Heart right ventricle (tissue), 16 donors: Measurements from ENCODE around the gene VAMP3. TPM values are rescaled to one million over a fixed set of nuclear protein-coding genes. Genes with fewer than 3 reads are reported as not detected.

ENCODE experiments used
- ATAC-seq, 8 donors: fragments of 200-7000 bp; cut with Tn5 transposase; one replicate each; pipeline ENCODE4 v1.9.1; 2020; ENCODE audit warnings: mild to moderate bottlenecking in 8 of 8, moderate library complexity in 8 of 8, moderate number of reproducible peaks in 1 of 8
- DNase-seq, 2 donors: peaks; one replicate each; pipeline ENCODE4 v3.0.0-alpha.2; 2020
- H3K27ac ChIP-seq, 10 donors: fragments of 200-600 bp; sonication (generic) in 2 of 10; one replicate each; pipeline versions ENCODE4 v1.5.0 to v1.8.0; 2020 to 2022; ENCODE audit warnings: mild to moderate bottlenecking in 3 of 10
- H3K27me3 ChIP-seq, 7 donors: fragments of 200-600 bp; one replicate each; pipeline ENCODE4 v1.8.0; 2021 to 2022; ENCODE audit warnings: mild to moderate bottlenecking in 2 of 7
- H3K36me3 ChIP-seq, 9 donors: fragments of 200-600 bp; sonication (generic) in 1 of 9; one replicate each; pipeline versions ENCODE4 v1.5.0 to v1.8.0; 2020 to 2022; ENCODE audit warnings: mild to moderate bottlenecking in 2 of 9
- H3K4me1 ChIP-seq, 9 donors: fragments of 200-600 bp; sonication (generic) in 1 of 9; one replicate each; pipeline versions ENCODE4 v1.5.0 to v1.8.0; 2020 to 2022; ENCODE audit warnings: mild to moderate bottlenecking in 4 of 9
- H3K4me3 ChIP-seq, 10 donors: fragments of 200-600 bp; sonication (generic) in 2 of 10; one replicate each; pipeline versions ENCODE4 v1.5.0 to v1.8.0; 2020 to 2022; ENCODE audit warnings: mild to moderate bottlenecking in 7 of 10, moderate library complexity in 2 of 10
- H3K9me3 ChIP-seq, 11 donors: fragments of 200-600 bp in 10 of 11; sonication (generic) in 2 of 11; one replicate each; pipeline versions ENCODE4 v1.5.0 to v1.8.0; 2013 to 2022; ENCODE audit warnings: mild to moderate bottlenecking in 2 of 11, control low read depth in 1 of 11, moderate library complexity in 1 of 11
- WGBS, 2 donors: extraction: QIAGEN DNeasy Blood & Tissue Kit; methylation state at CpG; one replicate each; pipeline ENCODE4 v1.1.7; 2013; ENCODE audit warnings: inconsistent platforms in 1 of 2; 5-methylcytosine and 5-hydroxymethylcytosine counted together
- intact Hi-C, 10 donors: fragments of 100-400 bp; cut with DNase I; formaldehyde crosslinking; loops; one replicate each; pipeline versions ENCODE4 v1.11.1 to v1.14.2; 2022
- polyA plus RNA-seq, 2 donors: library from polyadenylated mRNA; stranded (reverse); fragments of 200-250 nt; gene quantifications; one replicate each; pipeline ENCODE4 v1.2.3, GENCODE V29; 2013
- total RNA-seq, 10 donors: library from RNA; stranded (reverse); fragmentation: NEBNext Ultra II Directional in 3 of 10; extraction: Animal tissue kit (Norgen Biotek cat#: 25700) in 3 of 10; gene quantifications; one replicate each; pipeline versions ENCODE4 v1.2.1 to v1.2.4, GENCODE V29; 2021 to 2023
- TF ChIP-seq, protein P1 (sequence below), 9 donors: fragments of 200-600 bp; sonication (generic) in 2 of 9; IDR thresholded peaks; one replicate each; pipeline versions ENCODE4 v1.5.0 to v1.8.0; 2021 to 2022; ENCODE audit warnings: antibody characterized with exemption in 9 of 9, mild to moderate bottlenecking in 5 of 9, moderate library complexity in 1 of 9
- donor health status: Arrhythmogenic right ventricular cardiomyopathy.
- donor health status: ischemic (EF 13 %, LVEDD 7.1; RV severe dilation, severe dysfunction).
- donor health status: healthy with polysubstance abuse.
- donor health status: DM: no; HTN: yes; CAD: no.
- donor health status: DM: no; HTN: no; CAD: no.
- donor health status: ischemic (EF 25% LVEDD 6.9; RV normal size, moderate dysfunction).
- donor health status: ischemic (EF 25% LVEDD 5.7; RV mildly dilated, moderate dysfunction).
- donor health status: healthy.
- donor health status: DM: yes; HTN: yes; CAD: no.
- donor health status: Ischemic cardiomyopathy.
- donor health status: ischemic (EF 35%, LVEDD 5.7; RV mildly dilated, moderate dysfunction).
- donor health status: nonischemic (EF 11% LVEDD 7.7; RV severe dilation, severe dysfunction).
- donor health status: DM: yes; HTN: yes; CAD: no.
- donor health status: PGD.
- donor health status: ischemic (EF 29% LVEDD 5.4; RV normal size, mild dysfunction).
- donor health status: nonischemic (EF 23%, LVEDD 6.1; RV moderate dilation, normal function).

The VAMP3 gene
- total and polyA plus RNA-seq, 12 donors, result 48.7 to 88.4 (median 75.2) TPM

DNA sequence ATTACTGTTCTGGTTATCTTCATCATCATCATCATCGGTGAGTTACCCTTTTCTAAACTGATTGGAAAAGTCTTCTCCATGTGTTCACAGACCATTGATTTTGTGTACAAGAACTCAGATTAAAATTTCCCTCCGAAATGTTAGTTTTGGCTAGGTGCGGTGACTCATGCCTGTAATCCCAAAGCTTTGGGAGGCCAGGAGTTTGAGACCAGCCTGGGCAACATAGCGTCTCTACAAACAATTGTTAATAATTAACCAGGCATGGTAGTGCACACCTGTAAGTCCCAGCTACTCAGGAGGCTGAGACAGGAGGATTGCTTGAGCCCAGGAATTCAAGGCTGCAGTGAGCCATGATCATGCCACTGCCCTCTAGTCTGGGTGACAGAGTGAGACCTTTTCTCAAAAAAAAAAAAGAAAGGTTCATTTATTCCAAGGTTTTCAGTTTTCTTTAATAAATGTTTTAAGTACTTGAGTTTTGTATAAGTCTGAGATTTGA lies 7.1 kb downstream of the VAMP3 start:
- peaks cover 0 to 47% (median 7%) of the 10 kb centered on the region in 9 donors for H3K4me1 ChIP-seq
- WGBS, 2 donors, result 95 to 98% methylated on average over 4 of the region's 4 CpGs
- TF ChIP-seq, protein P1, sequence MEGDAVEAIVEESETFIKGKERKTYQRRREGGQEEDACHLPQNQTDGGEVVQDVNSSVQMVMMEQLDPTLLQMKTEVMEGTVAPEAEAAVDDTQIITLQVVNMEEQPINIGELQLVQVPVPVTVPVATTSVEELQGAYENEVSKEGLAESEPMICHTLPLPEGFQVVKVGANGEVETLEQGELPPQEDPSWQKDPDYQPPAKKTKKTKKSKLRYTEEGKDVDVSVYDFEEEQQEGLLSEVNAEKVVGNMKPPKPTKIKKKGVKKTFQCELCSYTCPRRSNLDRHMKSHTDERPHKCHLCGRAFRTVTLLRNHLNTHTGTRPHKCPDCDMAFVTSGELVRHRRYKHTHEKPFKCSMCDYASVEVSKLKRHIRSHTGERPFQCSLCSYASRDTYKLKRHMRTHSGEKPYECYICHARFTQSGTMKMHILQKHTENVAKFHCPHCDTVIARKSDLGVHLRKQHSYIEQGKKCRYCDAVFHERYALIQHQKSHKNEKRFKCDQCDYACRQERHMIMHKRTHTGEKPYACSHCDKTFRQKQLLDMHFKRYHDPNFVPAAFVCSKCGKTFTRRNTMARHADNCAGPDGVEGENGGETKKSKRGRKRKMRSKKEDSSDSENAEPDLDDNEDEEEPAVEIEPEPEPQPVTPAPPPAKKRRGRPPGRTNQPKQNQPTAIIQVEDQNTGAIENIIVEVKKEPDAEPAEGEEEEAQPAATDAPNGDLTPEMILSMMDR (IDR thresholded peaks at IDR 0.05), result no peak
- no peak for ATAC-seq
- peaks cover 0 to 82% (median 22%) of the 10 kb centered on the region in 9 donors for H3K36me3 ChIP-seq
- DNase-seq, result no peak
- intact Hi-C loops, result no loop called here
- H3K27me3 ChIP-seq, result no peaks in the 10 kb centered on the region
- H3K27ac ChIP-seq, result no peak overlapping the region
- H3K9me3 ChIP-seq, result no peaks in the 10 kb centered on the region
- no peak overlapping the region for H3K4me3 ChIP-seq

DNA sequence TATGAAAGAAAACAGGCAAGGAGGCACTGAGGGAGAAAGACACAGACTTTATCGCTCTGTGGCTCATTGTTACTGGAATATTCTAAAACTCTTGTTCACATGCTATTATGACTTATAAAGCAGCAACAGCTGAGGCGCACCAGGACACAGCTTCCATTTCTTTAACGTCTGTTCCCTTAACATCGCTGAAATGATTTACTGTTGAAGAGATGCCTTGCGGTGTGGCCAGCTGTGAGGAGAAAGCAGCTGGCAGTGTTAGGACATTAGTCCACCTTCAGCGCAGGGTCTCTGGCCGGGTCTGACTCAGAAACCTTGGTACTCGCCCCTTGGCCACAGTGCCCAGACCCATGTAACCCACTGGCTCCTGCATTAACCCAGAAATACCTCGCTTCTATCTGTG lies 9.9 kb downstream of the VAMP3 start:
- TF ChIP-seq, protein P1 (IDR thresholded peaks at IDR 0.05), result no peak
- Histone ChIP-seq H3K4me3 (no peak overlapping the region), H3K27me3 (no peaks in the 10 kb centered on the region), H3K27ac (no peak overlapping the region), H3K4me1 (peaks cover 3 to 43% (median 18%) of the 10 kb centered on the region in 9 donors), H3K36me3 (peaks cover 0 to 63% (median 22%) of the 10 kb centered on the region in 9 donors), H3K9me3 (no peaks in the 10 kb centered on the region)
- intact Hi-C loops, result no loop called here
- ATAC-seq (no peak), DNase-seq (no peak)
- 90 to 94% methylated on average over 9 of the region's 9 CpGs for WGBS, 2 donors

DNA sequence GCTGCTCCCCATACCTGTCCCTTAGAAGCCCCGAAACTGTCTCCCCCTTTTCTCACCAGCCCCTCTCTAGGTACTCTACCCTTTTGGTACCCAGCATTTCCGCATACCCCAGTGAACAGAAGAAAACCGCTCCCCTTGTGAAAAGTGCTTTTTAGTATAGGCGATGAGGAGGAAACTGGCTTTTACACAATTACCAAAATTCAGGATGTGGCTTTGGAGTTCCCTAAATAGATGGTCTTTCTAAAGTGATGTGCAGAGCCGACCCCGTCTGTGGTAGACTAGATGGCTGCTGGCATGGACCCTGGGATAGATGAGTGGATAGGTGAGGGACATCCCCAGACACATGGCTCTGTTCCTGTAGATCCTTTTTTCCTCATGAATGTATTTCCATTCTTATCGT lies 10.4 kb downstream of the VAMP3 start:
- TF ChIP-seq, protein P1 (IDR thresholded peaks at IDR 0.05), result no peak
- no peaks in the 10 kb centered on the region for H3K27me3 ChIP-seq
- ATAC-seq, result no peak
- peak overlapping the region in 1 of 10 donors; percentile 3 for H3K27ac ChIP-seq
- peaks cover 0 to 63% (median 25%) of the 10 kb centered on the region in 9 donors for H3K36me3 ChIP-seq
- no peaks in the 10 kb centered on the region for H3K9me3 ChIP-seq
- intact Hi-C loops, result no loop called here
- H3K4me1 ChIP-seq, result peaks cover 3 to 43% (median 23%) of the 10 kb centered on the region in 9 donors
- DNase-seq, result no peak
- WGBS, 2 donors, result 72 to 73% methylated on average over 7 of the region's 7 CpGs
- H3K4me3 ChIP-seq, result no peak overlapping the region

DNA sequence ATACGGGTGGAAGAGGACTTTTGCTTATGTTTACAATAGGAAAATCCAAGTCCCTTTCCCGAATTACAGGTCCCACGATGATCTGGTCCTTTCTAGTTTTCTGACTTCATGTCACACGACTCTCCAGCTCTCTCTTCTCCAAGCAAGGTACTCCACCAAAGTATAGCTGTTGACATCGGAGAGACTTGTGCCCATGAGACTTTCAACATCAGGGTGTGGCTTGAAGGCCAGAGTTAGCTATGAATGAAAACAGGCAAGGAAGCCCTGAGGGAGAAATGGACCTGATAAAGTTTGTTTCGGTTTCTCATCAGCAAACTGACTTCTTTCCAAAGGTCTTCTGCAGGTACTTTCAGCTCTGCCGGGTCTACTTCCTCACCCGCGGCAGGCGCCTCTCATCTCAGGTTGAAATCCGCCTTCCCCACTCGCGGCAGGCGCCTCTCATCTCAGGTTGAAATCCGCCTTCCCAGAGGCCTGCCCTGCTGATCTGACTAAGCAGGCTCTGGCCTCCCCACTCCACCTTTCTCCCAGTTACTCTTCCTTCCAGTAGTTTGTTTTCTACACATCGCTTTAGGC lies 10.9 kb downstream of the VAMP3 start:
- intact Hi-C loops, result no loop called here
- Histone ChIP-seq H3K27ac (peak overlapping the region in 5 of 10 donors; percentile 3 to 99 (median 86)), H3K36me3 (peaks cover 0 to 63% (median 26%) of the 10 kb centered on the region in 9 donors), H3K4me3 (no peak overlapping the region), H3K9me3 (no peaks in the 10 kb centered on the region), H3K27me3 (no peaks in the 10 kb centered on the region), H3K4me1 (peaks cover 3 to 48% (median 28%) of the 10 kb centered on the region in 9 donors)
- TF ChIP-seq, protein P1 (IDR thresholded peaks at IDR 0.05), result no peak
- 87 to 92% methylated on average over 16 of the region's 16 CpGs for WGBS, 2 donors
- no peak for ATAC-seq
- DNase-seq, result no peak
